Activated CD4-positive, alpha-beta T cell treated with anti-CD3 and anti-CD28 coated beads, Interleukin-2, amount 50 U/mL, for 24 hours (primary cell): ENCODE results near the gene PTTG1IP.

ENCODE experiments used
- DNase-seq, 2 donors: peaks; one replicate each; pipeline ENCODE4 v3.0.0-alpha.2; 2020; ENCODE audit warnings: low read depth in 1 of 2, low spot score in 1 of 2

Gene PTTG1IP

GRCh38 chr21:44909719-44910118 is 36.2 kb upstream of the PTTG1IP start:
- no peak for DNase-seq

GRCh38 chr21:44908908-44909307 is 35.4 kb upstream of the PTTG1IP start:
- no peak for DNase-seq

GRCh38 chr21:44907966-44908895 is 34.7 kb upstream of the PTTG1IP start:
- no peak for DNase-seq

- no peak for DNase-seq
These were observed 33.9 kb upstream of the PTTG1IP start for GRCh38 chr21:44907225-44907965.

GRCh38 chr21:44905728-44906090 is 32.2 kb upstream of the PTTG1IP start:
- no peak for DNase-seq

- DNase-seq, result no peak
These were observed 31.7 kb upstream of the PTTG1IP start for GRCh38 chr21:44905016-44905727.

DNA sequence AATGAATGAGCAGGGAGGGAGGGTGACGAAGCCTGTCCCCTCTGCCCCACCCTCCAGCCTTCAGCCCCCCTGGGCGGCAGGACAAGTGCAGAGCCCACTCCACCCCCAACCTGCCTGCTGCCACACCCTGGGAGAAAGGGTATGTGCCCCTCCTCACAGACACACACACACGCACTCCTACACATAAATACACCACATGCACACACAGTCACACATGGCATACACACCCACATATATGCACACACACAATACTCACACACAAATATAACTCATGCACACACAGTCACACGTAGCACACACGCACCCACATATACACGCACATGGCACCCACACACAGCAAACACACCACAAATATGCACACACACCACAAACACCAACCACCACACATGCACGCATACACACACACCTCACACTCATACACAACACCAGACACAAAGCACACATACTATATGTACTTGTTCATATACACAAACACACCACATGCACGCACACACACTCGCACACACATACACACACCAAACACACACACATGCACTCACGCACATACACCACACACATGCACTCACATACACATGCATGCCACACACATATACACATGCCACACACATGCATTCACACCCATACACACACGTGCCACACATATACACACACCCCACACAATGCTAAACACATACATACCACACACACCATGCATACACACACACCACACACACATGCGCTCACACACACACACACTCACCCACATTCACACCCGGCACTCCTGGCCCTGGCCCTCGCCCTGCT is 30.8 kb upstream of the PTTG1IP start:
- no peak for DNase-seq

DNA sequence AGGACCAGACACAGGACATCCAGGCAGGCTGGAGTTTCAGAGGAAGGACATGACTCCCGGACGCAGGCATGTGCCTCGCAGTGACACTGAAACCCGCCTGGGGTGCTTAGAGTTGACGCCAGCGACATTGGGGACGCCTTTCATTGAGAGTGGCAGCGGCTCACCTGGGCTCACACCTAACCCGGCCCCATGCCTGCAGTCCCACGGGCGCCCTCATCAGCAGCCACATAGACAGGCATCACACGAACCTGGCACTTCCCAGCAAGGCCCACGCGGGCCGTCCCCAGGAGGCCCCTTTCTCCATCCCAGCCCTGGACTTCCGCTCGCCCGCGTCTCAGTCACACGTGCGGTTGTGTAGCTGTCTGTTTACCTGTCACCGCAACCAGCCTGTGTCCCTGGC is 30.2 kb upstream of the PTTG1IP start:
- no peak for DNase-seq

- DNase-seq, result no peak
These were observed 29.7 kb upstream of the PTTG1IP start for GRCh38 chr21:44903050-44903685.

- DNase-seq, result no peak
These were observed 29.0 kb upstream of the PTTG1IP start for GRCh38 chr21:44902268-44903049.

DNA sequence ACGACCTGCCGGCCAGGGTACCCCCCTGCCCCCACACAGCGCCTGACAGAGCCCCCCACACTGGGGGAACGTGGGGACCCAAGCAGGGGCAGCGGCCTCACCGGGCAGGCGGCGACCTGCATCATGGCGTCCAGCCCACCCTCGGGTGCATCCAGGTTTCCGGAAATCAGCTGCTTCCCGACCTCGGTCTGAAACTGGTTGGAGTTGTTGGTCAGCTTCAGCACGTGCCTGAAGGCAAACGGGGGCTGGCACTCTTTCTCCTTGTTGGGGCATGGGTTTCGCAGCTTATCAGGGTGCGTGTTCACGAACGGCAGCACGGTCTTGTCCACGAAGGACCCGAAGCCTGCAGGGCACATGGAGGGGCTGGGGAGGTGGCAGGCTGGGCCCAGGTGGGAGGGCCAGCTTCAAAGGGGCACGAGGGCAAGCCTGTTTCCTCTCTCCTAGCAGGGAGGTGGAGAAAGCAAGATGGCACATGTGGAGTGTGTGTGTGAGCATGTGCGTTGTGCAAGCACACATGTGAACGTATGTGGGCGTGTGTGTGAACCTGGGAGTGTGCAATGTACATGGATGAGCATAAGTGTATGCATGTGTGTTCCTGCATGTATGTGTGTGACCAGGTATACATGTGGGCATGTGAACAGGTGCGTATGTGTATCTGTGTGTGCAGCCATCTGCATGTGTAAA is 28.0 kb upstream of the PTTG1IP start:
- no peak for DNase-seq

DNA sequence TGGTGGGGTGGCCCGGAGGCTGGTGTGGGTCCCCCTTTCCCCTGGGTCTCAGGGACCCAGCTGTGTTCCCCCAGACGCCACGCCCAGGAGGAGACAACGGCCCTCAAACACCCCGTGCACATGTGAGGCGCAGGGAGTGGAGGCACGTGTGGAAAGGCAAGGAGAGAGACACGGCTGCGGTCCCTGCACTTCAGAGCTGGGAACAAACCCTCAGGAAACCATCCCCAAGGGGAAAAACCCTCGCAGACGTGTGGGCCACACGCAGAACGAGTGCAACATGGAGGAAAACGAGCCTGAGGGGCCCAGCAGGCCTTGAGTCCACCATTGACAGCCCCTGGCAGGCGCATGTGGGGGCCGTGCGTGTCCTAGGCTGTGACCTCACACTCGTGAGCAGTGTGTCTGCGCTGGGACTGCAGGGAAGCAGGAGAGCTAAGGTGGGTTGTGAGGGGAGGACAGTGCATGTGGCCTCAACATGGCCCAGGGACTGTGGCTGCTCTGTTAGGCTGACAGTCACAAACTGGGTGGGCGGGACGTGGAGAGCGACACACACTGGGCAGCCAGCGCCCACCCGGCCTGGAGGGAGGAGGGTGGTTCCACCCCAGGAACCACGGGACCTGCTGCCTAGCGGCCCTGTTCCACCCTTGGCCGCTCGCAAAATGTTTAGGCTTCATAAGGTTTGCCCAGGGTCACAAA is 27.2 kb upstream of the PTTG1IP start:
- no peak for DNase-seq

DNA sequence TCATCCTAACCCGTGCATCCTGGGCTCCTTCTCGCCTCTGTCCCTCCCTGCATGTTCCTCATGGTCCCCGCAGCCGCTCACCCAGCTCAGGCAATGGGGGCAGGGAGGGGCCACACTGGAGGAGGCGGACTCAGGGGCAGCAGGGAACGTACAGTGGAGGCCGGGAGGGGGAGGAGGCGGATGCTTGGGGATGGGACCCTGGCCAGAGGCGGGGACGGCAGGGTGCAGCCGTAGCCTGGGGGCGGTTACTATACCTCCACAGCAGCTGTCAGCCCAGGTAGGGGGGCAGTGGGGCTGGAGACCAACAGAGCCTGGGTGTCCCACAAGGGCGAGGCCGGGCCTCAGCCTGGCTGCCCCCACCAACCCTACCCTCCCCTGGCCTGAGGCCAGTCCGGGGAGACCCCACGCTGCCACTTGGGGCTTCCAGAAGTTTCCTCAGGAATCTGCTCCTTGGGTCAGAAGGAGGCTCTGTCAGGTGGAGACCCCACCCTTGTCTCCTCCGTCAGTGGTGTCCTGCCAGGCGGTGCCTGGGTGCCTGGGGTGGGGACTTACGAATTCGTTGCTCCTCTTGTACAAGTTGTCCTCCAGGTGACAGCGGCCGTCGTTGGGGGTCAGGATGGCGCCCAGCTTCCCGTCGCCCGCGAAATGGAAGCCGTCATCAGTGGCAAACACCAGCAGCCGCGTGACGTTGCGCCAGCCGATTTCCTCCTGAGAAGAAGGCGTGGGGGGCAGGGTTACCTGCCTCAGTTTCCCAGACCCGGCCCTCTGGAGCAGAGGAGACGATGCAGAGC is 26.5 kb upstream of the PTTG1IP start:
- DNase-seq, result no peak

GRCh38 chr21:44898851-44899767 is 25.6 kb upstream of the PTTG1IP start:
- no peak for DNase-seq

GRCh38 chr21:44898011-44898488 is 24.6 kb upstream of the PTTG1IP start:
- no peak for DNase-seq

GRCh38 chr21:44897326-44898010 is 24.0 kb upstream of the PTTG1IP start:
- no peak for DNase-seq
